GM13977 (cell line): Measurements from ENCODE around the gene COA6.

Source experiments
- DNase-seq: peaks from one replicate; pipeline ENCODE4 v3.0.0; 2012; ENCODE audit warnings: low spot score
- CTCF ChIP-seq: IDR thresholded peaks from 2 replicates; pipeline ENCODE4 v1.5.1; 2012; ENCODE audit warnings: mild to moderate bottlenecking, control low read depth; ENCODE audit not compliant: insufficient read depth; ENCODE audit errors: extremely low read depth, missing control alignments
- in situ Hi-C: fragments of 300-500 bp; cut with MboI; formaldehyde crosslinking; loops from one replicate; pipeline ENCODE4 v1.12.0; 2022; ENCODE audit warnings: low sequenced_read_pairs, low pct_unique_long_range_greater_than_20kb, mixed read lengths, inconsistent platforms; ENCODE audit not compliant: unreplicated experiment

Gene COA6

GRCh38 chr1:234386122-234386521, 12.9 kb downstream of the COA6 start:
- no peak for DNase-seq
- in situ Hi-C loops: no loop called here
- no peak for TF ChIP-seq CTCF

GRCh38 chr1:234388094-234388493, 14.8 kb downstream of the COA6 start:
- TF ChIP-seq CTCF: no peak
- no peak for DNase-seq
- in situ Hi-C loops: no loop called here

DNA sequence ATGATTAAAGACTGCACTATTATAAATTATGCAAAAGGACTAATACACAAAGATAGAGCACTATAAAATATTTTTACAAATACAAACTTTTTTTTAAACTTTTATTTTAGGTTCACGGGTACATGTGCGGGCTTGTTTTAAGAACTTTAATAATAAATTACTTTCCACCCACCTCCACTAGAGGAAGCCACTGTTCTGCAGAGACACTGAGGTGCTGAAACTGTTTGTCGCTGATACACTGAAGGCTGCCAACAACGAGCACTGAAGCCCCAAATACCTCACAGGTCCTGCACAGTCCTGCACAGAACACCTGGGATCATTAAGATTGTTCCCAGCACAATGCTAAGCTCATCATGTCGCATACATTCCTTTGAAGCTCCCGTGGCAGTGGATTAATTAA, 19.9 kb downstream of the COA6 start:
- DNase-seq: no peak
- in situ Hi-C loops: no loop called here
- TF ChIP-seq CTCF: peak; percentile 10

DNA sequence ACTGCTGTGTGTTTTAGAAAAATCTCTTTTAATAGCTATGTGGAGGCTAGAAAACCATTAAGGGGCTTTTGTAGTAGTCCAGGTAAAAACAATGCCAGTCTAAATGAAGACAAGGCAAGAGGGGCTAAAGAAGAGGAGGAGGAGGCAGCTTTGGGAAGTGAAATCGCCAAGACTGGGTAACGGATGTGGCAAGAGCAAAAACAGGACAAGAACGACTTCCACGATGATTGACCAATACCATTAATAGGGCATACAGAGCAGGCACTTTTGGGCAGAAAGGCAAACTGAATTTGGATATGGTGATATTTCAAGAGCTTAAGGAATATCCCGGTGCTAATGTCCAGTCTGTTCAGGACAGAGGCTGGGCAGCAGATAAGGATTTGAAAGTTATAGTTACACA, 22.0 kb downstream of the COA6 start:
- DNase-seq: no peak

GRCh38 chr1:234396092-234396491, 22.8 kb downstream of the COA6 start:
- in situ Hi-C loops: no loop called here
- TF ChIP-seq CTCF: no peak
- DNase-seq: no peak

More for the DNA sequence above, 22.0 kb downstream of the COA6 start:
- in situ Hi-C loops: no loop called here
- no peak for TF ChIP-seq CTCF

DNA sequence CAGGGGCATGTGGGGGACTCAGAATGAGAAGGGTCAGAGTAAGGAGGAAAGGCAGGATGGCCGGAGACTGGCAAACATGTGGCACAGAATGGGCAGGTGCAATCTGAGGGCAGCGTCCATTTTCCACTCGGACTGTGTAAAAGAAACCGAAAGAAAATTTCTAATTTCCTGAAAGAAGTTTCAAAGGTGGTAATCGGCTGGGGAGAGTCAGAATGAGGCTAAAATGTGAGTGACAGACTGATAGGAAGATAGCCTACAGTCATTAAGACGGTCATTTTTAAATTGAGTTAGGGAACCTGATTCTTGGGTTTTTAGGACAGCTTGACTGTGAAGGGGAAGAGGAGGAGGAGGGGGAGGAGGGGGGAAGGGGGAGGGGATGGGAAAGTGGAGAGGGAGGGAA, 23.6 kb downstream of the COA6 start:
- TF ChIP-seq CTCF: no peak
- in situ Hi-C loops: no loop called here

GRCh38 chr1:234397732-234398131, 24.5 kb downstream of the COA6 start:
- in situ Hi-C loops: no loop called here
- no peak for DNase-seq
- no peak for TF ChIP-seq CTCF

More for the DNA sequence above, 23.6 kb downstream of the COA6 start:
- peak; percentile 38 for DNase-seq
